ENCODE measurements around the gene XIST. TPM values are rescaled to one million over a fixed set of nuclear protein-coding genes. Genes with fewer than 3 reads are reported as not detected.

The XIST gene
- total RNA-seq, 1 experiment from 2014 or later: 0.24 TPM

GRCh38 chrX:73877687-73878086 is 25.2 kb upstream of the XIST start:
- Histone ChIP-seq H3K27me3 (ENCODE audit: insufficient read depth, low read depth) (no peaks in the 10 kb centered on the region), H3K79me2 (ENCODE audit: low read depth) (no peaks in the 10 kb centered on the region), H3K36me3 (ENCODE audit: low read depth) (no peaks in the 10 kb centered on the region), H3K4me2 (no peak overlapping the region), H3F3A (ENCODE audit: insufficient read depth, low read depth) (no peaks in the 10 kb centered on the region), H2AFZ (no peak overlapping the region), H3K9me3 (ENCODE audit: insufficient read depth, low read depth) (no peaks in the 10 kb centered on the region), H3K4me1 (replicated peaks; ENCODE audit: insufficient read depth) (no peaks in the 10 kb centered on the region), H4K20me1 (ENCODE audit: insufficient read depth) (no peaks in the 10 kb centered on the region), H3K9me2 (ENCODE audit: insufficient read depth) (no peaks in the 10 kb centered on the region), H3K27ac (no peak overlapping the region), H3K4me3 (no peak overlapping the region)
- TF ChIP-seq EZH2 (IDR thresholded peaks at IDR 0.05; ENCODE audit: low read depth) (no peak), CTCF (conservative IDR thresholded peaks at IDR 0.05) (no peak)
- DNase-seq: no peak
- no TSS peak for BruUV-seq (replicated peaks)
- ChIA-PET CTCF (no interaction called here), POLR2A (ENCODE audit: unreplicated experiment) (no interaction called here)
- intact Hi-C loops (cut with micrococcal nuclease; ENCODE audit: unreplicated experiment): no loop called here

GRCh38 chrX:73876911-73877310 is 24.4 kb upstream of the XIST start:
- H3K36me3 ChIP-seq (ENCODE audit: low read depth): no peaks in the 10 kb centered on the region
- no peak overlapping the region for H3K27ac ChIP-seq
- CTCF ChIA-PET: no interaction called here
- no TSS peak for BruUV-seq (replicated peaks)
- DNase-seq: no peak
- no peak overlapping the region for H3K4me2 ChIP-seq
- no peaks in the 10 kb centered on the region for H3F3A ChIP-seq (ENCODE audit: insufficient read depth, low read depth)
- POLR2A ChIA-PET (ENCODE audit: unreplicated experiment): no interaction called here
- no peak overlapping the region for H2AFZ ChIP-seq
- H3K79me2 ChIP-seq (ENCODE audit: low read depth): no peaks in the 10 kb centered on the region
- H3K27me3 ChIP-seq (ENCODE audit: insufficient read depth, low read depth): no peaks in the 10 kb centered on the region
- H3K4me1 ChIP-seq (replicated peaks; ENCODE audit: insufficient read depth): no peaks in the 10 kb centered on the region
- H3K4me3 ChIP-seq: no peak overlapping the region
- TF ChIP-seq EZH2 (IDR thresholded peaks at IDR 0.05; ENCODE audit: low read depth): no peak
- no peak for TF ChIP-seq CTCF (conservative IDR thresholded peaks at IDR 0.05)
- no peaks in the 10 kb centered on the region for H4K20me1 ChIP-seq (ENCODE audit: insufficient read depth)
- intact Hi-C loops (cut with micrococcal nuclease; ENCODE audit: unreplicated experiment): no loop called here
- H3K9me2 ChIP-seq (ENCODE audit: insufficient read depth): no peaks in the 10 kb centered on the region
- no peaks in the 10 kb centered on the region for H3K9me3 ChIP-seq (ENCODE audit: insufficient read depth, low read depth)

- no TSS peak for BruUV-seq (replicated peaks)
- H3K4me2 ChIP-seq: no peak overlapping the region
- ChIA-PET CTCF (no interaction called here), POLR2A (ENCODE audit: unreplicated experiment) (no interaction called here)
- H3K4me1 ChIP-seq (replicated peaks; ENCODE audit: insufficient read depth): no peaks in the 10 kb centered on the region
- TF ChIP-seq EZH2 (IDR thresholded peaks at IDR 0.05; ENCODE audit: low read depth) (no peak), CTCF (conservative IDR thresholded peaks at IDR 0.05) (no peak)
- H3K27ac ChIP-seq: no peak overlapping the region
- H3K79me2 ChIP-seq (ENCODE audit: low read depth): no peaks in the 10 kb centered on the region
- no peaks in the 10 kb centered on the region for H3K9me3 ChIP-seq (ENCODE audit: insufficient read depth, low read depth)
- no peaks in the 10 kb centered on the region for H3F3A ChIP-seq (ENCODE audit: insufficient read depth, low read depth)
- H2AFZ ChIP-seq: no peak overlapping the region
- no peaks in the 10 kb centered on the region for H3K27me3 ChIP-seq (ENCODE audit: insufficient read depth, low read depth)
- H4K20me1 ChIP-seq (ENCODE audit: insufficient read depth): no peaks in the 10 kb centered on the region
- no peak for DNase-seq
- intact Hi-C loops (cut with micrococcal nuclease; ENCODE audit: unreplicated experiment): loop anchor here (10.0 kb wide), 1 partner anchor 76 kb away; no protein-coding TSS in a partner anchor
- no peak overlapping the region for H3K4me3 ChIP-seq
- no peaks in the 10 kb centered on the region for H3K36me3 ChIP-seq (ENCODE audit: low read depth)
- no peaks in the 10 kb centered on the region for H3K9me2 ChIP-seq (ENCODE audit: insufficient read depth)
Observed at GRCh38 chrX:73868916-73869315, 16.4 kb upstream of the XIST start.
